SK-N-SH (cell line): ENCODE results near the gene ICAM5.

Experiments used
- EZH2phosphoT487 ChIP-seq: fragments of 200-600 bp; sonication (generic); IDR thresholded peaks from 2 replicates; pipeline ENCODE4 v1.6.1; 2017; ENCODE audit warnings: low read depth, mixed run types, mild to moderate bottlenecking, antibody characterized with exemption, moderate library complexity, borderline replicate concordance
- NFIC ChIP-seq: IDR thresholded peaks from 2 replicates; pipeline ENCODE4 v1.4.0; 2012; ENCODE audit warnings: borderline replicate concordance
- NRF1 ChIP-seq: IDR thresholded peaks from 2 replicates; pipeline ENCODE4 v1.6.1; 2012; ENCODE audit warnings: low read depth, mild to moderate bottlenecking, low read length
- POLR2AphosphoS5 ChIP-seq: IDR thresholded peaks from 2 replicates; pipeline ENCODE4 v1.6.1; 2012; ENCODE audit warnings: low read depth, low read length
- RCOR1 ChIP-seq: fragments of 150-350 bp; IDR thresholded peaks from 2 replicates; pipeline ENCODE4 v1.6.1; 2017; ENCODE audit warnings: antibody characterized with exemption, low read length
- SIN3A ChIP-seq: IDR thresholded peaks from 2 replicates; pipeline ENCODE4 v1.6.1; 2012; ENCODE audit warnings: low read depth, mild to moderate bottlenecking, low read length, moderate library complexity, borderline replicate concordance
- TAF1 ChIP-seq: IDR thresholded peaks from 2 replicates; pipeline ENCODE4 v1.6.1; 2012; ENCODE audit warnings: low read depth, mild to moderate bottlenecking, low read length, moderate library complexity, borderline replicate concordance
- TCF12 ChIP-seq: IDR thresholded peaks from 2 replicates; pipeline ENCODE4 v1.4.0; 2012
- YY1 ChIP-seq: IDR thresholded peaks from 2 replicates; pipeline ENCODE4 v1.4.0; 2012; ENCODE audit warnings: low read depth, mild to moderate bottlenecking
- TF ChIP-seq, protein P1 (sequence below): fragments of 200-600 bp; sonication (generic); IDR thresholded peaks from 2 replicates; pipeline ENCODE4 v1.6.1; 2017; ENCODE audit warnings: antibody characterized with exemption, mild to moderate bottlenecking, moderate library complexity
- TF ChIP-seq, protein P2 (sequence below): IDR thresholded peaks from 2 replicates; pipeline ENCODE4 v1.4.0; 2012; ENCODE audit warnings: low read depth
- TF ChIP-seq, protein P3 (sequence below): IDR thresholded peaks from 2 replicates; pipeline ENCODE4 v1.6.1; 2012; ENCODE audit warnings: mild to moderate bottlenecking, low read depth, low read length, moderate library complexity

DNA sequence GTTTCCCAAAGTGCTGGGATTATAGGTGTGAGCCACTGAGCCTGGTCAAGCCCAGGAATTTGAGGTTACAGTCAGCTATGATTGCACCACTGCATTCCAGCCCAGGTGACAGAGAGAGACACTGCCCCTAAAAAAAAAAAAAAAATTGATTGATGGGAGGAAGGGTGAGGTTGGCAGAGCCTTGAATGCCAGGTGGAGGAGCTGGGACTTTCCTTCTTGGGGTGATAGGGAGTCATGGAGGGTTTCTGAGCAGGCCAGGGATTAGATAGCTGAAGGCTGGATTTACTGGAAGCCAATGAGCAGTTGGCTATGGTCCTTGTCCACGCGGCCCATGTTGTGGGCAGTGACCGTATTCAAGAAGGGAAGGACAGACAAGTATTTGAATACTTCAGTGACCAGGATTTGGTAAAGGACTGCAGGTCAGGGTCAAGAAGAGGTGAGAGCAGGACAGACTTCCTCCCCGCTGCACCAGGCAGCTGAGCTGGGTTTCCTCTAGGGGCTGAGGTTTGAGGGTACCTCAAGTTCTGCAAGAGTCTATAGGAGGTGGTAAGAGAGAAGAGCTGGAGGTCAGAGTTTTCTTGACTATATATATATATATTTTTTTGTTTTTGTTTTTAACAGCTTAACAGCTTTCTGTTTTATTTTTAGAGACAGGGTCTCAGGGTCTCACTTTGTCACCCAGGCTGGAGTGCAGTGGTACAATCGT lies 9.9 kb upstream of the ICAM5 start:
- TF ChIP-seq SIN3A (no peak), NFIC (no peak), EZH2phosphoT487 (no peak), POLR2AphosphoS5 (no peak), RCOR1 (no peak), TCF12 (no peak), NRF1 (no peak), YY1 (no peak), TAF1 (no peak)
- TF ChIP-seq, protein P1, sequence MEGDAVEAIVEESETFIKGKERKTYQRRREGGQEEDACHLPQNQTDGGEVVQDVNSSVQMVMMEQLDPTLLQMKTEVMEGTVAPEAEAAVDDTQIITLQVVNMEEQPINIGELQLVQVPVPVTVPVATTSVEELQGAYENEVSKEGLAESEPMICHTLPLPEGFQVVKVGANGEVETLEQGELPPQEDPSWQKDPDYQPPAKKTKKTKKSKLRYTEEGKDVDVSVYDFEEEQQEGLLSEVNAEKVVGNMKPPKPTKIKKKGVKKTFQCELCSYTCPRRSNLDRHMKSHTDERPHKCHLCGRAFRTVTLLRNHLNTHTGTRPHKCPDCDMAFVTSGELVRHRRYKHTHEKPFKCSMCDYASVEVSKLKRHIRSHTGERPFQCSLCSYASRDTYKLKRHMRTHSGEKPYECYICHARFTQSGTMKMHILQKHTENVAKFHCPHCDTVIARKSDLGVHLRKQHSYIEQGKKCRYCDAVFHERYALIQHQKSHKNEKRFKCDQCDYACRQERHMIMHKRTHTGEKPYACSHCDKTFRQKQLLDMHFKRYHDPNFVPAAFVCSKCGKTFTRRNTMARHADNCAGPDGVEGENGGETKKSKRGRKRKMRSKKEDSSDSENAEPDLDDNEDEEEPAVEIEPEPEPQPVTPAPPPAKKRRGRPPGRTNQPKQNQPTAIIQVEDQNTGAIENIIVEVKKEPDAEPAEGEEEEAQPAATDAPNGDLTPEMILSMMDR = no peak
- TF ChIP-seq, protein P2, sequence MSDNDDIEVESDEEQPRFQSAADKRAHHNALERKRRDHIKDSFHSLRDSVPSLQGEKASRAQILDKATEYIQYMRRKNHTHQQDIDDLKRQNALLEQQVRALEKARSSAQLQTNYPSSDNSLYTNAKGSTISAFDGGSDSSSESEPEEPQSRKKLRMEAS = no peak
- TF ChIP-seq, protein P3, sequence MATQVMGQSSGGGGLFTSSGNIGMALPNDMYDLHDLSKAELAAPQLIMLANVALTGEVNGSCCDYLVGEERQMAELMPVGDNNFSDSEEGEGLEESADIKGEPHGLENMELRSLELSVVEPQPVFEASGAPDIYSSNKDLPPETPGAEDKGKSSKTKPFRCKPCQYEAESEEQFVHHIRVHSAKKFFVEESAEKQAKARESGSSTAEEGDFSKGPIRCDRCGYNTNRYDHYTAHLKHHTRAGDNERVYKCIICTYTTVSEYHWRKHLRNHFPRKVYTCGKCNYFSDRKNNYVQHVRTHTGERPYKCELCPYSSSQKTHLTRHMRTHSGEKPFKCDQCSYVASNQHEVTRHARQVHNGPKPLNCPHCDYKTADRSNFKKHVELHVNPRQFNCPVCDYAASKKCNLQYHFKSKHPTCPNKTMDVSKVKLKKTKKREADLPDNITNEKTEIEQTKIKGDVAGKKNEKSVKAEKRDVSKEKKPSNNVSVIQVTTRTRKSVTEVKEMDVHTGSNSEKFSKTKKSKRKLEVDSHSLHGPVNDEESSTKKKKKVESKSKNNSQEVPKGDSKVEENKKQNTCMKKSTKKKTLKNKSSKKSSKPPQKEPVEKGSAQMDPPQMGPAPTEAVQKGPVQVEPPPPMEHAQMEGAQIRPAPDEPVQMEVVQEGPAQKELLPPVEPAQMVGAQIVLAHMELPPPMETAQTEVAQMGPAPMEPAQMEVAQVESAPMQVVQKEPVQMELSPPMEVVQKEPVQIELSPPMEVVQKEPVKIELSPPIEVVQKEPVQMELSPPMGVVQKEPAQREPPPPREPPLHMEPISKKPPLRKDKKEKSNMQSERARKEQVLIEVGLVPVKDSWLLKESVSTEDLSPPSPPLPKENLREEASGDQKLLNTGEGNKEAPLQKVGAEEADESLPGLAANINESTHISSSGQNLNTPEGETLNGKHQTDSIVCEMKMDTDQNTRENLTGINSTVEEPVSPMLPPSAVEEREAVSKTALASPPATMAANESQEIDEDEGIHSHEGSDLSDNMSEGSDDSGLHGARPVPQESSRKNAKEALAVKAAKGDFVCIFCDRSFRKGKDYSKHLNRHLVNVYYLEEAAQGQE = no peak
